ENCODE data around the gene RXRA.

RXRA gene

DNA sequence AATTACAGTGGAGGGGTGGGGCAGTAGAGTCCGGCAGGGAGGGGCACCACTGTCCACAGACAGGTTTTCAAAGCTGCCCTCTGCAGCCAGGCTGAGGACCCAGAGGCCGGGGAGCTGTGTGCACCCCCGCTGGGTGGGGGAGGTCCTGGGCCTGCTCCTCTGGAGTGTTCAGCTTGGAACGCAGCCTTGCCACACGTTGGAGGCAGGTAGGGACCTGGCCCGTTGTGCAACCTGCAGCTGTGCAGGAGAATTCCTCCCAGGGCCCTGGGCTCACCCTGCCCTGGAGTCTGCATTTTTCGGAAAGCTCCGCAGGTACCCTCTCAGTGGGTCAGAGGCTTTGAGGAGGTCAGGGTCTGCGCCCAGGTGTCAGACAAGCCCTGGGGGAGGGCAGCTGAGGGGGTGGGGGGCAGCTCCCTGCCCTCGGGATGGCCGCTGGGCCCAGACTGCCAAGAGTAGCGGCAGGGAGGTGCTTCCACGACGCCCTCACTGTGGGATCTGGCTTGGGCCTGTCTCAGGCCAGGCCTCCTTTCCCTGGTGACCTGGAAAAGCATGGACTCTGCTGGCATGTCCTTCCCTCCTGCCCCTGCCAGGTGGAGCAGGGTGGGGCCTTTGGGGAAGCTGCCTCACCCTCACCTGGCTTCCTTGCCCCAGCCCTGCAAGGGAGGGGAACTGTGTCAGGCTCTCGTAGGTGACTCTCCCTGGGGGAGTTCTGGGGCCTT lies 29.5 kb downstream of the RXRA start:
- no peak for ATAC-seq
- DNase-seq: no peak

DNA sequence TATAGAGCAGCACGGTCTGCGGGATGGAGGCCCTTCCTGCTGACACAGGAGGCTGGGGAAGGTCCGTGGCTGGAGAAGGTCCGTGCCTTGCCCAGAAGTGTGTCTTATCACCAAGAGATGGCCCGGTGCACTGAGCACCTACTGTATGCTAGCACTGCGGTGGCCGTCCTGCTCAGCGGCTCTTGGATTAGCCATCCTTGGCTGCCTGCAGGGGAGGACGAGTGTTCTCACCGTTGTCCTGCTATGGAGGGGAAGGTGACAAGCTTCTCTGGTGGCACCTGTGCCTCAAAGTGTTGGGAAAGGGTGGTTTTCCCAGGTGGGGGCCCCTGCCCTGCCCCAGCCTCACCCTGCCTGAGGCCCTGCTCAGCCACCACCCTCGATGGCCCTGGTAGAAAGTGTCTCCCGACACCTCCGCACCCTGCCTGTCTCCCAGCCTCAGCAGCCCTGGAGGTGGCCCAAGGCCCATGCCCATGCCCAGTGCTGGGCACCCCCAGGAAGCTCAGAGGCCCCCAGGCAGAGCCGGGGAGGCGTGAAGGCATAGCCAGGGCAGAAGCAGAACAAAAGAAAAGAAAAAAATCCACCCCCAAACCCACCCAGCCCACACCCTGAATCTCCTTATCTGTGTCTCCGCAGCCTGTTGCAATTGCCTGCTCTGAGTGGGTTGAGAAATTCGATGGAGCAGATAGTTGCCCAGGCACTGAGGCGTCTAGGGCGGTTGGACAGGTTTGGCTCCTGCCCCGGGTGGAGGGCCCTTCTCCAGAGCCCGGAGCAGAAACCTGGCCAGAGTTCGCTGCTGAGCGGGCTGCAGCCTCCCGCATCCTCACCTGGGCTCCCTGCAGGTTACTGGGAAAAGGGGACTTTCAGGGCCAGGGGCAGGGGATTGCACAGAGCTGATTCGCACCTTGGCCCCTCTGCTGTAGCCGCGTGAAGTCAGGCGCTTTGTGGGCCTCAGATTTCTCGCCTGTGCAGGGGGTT lies 30.5 kb downstream of the RXRA start:
- no peak for DNase-seq

GRCh38 chr9:134357631-134358025 lies 31.4 kb downstream of the RXRA start:
- DNase-seq: no peak
- no peak for ATAC-seq

More for the DNA sequence above, 30.5 kb downstream of the RXRA start:
- ATAC-seq: no peak

DNA sequence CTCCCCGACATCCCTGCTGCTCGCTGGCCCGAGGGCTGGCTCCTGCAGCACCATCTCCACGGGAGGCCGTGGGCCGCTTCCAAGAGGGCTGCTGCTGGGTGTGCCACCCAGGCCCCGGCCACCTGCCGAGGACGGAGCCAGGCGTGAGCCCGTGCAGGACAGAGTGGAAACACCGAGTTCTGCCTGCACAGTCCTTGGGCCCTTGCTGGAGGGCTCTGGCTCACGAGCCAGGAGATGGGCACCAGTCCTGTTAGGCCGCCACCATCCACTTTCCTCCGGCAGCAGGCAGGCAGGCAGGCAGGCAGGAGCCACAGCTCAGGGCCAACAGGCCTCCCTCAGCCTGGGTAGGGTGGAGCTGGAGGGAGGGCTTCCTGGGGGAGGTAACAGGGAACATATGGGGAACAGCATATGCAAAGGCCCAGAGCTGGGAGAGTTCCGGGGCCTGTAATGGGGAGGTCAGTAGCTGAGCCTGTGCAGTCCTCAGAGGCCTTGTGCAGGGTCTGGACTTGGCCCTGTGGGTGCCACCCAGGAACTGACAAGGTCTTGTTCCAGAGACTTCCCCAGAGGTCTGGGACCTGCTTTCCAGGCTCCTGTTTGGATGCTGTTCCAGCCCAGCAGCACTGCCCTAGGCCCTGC lies 31.9 kb downstream of the RXRA start:
- no peak for DNase-seq
- no peak for ATAC-seq

DNA sequence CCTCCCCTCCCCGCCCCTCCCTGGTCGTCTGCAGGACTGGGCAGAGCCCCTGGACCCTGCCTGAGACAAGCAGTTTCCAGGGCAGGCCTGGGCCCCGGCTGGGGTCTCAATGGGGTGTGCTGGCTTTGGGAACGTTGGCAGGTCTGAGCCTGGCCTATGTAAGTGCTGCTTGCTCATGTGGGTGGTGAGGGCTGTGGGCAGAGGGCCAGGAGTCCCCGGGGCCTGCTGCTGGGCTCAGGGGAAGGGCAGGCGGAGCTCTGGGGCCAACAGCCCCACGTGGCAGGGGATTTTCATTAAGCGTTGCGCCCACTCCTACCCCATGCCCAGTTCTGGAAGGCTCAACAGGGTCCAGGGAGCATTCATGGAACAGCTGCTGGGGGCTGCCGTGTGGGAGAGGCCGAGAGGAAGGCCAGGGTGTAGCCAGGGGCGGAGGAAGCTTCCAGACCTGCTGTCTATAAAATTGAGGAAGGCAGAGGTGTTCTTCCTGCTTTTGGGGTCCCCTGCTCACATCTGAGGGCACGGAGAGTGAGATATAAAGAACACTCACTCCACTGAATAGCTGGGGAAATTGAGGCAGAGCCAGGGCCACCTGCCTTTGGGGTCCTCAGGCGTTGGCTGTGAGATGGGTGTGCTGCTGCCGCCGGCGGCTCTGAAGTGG lies 32.5 kb downstream of the RXRA start:
- DNase-seq: no peak

DNA sequence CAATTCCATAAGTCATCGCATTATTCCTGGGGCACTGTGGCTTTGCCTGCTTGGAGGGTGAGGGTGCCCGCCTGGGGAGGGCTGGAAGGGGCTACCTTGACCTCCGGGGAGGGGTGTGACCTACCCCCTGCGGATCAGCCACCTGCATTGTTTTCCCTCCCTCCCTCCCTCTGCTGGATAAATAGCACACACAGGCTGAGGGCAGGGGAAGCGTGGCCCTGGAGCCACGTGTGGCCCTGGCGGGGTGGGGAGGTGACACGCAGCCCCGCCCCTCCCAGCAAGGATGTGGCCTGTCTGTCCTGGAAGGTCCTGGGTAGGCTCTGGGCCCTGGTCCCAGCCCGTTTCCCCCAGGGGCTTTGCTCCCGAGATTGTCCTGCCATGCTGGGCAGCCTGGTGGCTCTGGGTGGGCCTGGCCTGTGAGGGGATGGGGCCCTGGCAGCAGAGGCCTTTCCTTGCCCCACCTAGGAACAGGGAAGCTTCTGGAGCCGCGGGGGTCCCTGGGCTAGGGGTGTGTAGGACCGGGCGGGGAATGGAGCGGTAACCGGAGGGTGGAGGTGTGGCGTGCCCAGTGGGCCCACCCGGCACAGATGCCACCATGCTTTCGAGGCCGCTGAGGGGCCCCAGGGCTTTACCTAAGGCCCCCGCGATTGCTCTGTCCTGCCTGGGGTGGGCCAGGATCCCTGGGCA lies 33.4 kb downstream of the RXRA start:
- ATAC-seq (no peak), DNase-seq (no peak)

More for the DNA sequence above, 32.5 kb downstream of the RXRA start:
- ATAC-seq: no peak

DNA sequence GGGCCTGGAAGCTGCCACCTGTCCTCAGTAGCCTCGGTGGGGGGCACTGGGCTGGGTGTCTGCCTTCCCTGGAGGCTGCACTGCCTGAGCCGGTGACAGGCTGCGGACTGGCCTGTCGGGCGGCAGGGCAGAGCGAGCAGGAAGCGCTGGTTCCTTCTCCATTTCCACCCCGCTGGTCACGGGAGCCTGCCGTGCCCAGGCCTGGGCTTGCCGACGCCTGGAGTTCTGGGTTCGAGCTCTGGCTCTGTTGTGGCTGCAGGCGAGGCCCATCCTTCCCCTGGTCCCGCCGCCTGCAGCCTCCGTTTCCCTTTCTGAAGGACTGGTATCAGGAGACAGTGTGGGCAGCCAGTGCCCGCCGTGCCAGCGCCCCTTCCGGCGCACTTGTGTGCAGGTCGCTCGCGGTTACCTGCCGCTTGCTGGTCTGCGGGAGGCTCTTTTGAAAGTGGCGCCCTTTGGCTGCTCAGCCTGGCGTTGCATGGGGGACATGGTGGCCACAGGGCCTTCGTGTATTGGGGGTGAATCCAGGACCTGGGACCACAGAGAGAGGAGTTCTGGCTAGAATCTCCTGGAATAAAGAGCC lies 34.0 kb downstream of the RXRA start:
- DNase-seq: no peak
- ATAC-seq: no peak

DNA sequence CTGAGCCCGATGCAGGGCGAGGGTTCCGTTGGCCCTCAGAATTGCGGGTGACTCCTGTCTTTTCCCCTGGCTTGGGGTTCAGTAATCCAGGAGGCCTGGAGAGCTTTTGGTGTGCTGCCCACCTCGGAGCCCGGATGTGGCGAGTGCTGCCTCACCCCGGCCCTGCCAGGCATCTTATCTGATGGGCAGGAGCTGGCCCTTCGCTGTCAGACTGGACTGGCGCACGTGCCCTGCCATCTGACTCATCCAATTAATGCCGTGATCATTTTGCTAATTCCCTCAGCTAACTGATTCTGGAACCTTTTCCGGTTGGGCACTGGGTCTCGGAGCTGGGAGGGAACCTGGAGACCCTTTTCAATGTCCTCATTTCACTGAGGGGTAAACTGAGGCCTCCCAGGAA lies 34.6 kb downstream of the RXRA start:
- ATAC-seq: no peak

DNA sequence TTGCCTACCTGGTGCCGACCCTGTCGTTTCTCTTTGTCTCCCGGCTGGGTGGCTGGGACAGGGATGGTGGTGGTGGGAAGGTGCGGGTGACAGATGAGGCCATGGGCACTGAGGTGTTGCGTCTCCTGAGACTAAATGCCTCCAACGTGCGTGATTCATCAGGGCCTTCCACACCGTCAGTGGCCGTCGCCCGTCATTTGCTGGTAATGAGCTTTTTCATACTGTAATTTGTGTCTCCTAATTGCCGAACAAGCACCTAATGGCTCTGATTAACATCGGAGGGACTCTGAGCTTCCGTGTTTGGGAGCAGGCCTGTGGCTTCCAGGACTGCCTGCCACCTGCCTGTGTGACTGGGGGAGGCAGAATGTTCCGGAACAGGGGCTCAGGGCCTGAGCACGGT lies 35.2 kb downstream of the RXRA start:
- DNase-seq: no peak
- ATAC-seq: no peak

More for the DNA sequence above, 34.6 kb downstream of the RXRA start:
- DNase-seq: no peak

GRCh38 chr9:134361843-134362414 lies 35.7 kb downstream of the RXRA start:
- ATAC-seq (no peak), DNase-seq (no peak)

DNA sequence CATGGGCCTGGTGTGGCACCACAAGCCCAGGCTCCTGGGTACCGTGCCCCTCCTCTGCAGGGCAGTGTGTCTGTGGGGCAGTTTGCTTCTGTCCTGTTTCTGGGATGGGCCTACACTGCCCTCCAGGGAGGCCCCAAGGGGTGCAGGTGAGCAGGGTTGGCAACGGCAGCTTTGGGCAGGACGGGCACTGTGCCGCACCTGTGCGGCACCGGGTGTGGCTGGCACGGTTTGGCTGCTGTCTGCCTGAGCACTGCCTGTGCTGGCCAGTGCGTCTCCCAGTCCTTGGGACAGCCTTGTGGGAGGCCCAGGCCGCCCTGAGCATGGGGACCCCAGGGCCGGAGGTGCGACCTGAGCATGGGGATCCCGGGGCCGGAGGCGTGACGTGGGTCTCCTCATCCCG lies 37.2 kb downstream of the RXRA start:
- DNase-seq: no peak

DNA sequence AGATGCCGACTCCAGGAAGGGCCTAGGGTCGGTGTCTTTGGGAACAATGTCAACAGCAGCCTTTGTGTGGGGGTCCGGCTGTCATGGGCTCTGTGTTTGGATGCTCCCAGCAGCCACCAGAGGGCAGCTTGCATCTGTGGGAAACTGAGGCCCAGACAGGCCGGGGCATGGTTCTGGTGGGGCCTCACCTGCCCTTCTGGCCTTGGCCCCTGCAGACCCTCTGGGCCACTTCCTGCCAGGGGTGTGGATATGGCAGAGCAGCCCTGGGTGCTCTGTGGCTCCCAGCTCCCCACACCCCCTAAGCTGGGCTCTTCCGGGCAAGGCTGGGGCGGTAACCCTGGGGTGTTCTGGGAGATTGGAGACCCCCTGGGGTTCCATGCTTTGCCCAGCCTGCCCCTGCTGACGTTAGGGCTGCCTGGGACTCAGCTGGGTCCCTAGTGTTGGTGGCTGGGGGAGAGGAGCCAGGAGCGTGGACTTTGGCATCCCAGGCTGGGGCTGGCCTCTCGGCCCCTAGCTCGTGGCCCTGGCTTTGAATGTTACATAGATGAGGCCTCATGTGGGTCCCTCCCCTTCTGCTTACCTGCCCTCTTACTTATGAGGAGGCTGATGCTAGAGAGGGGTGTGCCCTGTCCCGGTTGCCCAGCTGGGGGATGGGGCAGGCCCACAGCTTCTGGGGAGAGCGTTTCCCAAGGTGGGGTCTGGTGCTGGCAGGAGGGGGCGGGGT lies 38.3 kb downstream of the RXRA start:
- DNase-seq (peak; percentile 45), ATAC-seq (no peak)

More for the DNA sequence above, 37.2 kb downstream of the RXRA start:
- no peak for ATAC-seq

DNA sequence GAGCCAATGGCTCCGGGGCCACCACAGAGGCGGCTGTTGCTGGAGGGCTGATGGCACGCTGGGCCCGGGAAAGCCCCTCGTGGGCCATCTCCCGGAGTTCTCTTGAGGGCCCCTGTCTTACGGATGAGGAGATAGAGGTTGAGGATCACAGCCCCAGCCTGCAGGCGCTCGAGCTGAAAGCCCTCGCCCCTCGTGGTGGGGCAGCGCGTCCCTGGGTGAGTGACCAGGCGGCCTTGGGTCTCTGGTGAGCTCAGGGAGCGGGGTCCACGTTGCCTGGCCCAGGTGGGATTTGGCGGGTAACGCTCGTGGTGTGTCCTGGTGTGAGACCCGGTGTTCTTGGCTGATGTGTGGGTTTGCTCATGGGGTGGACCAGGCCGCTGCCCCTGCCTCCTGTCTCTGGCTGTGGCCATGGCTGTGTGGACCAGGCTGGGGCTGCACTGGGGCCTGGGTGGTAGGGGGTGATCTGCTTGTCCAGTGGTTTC lies 38.9 kb downstream of the RXRA start:
- ATAC-seq (no peak), DNase-seq (no peak)

DNA sequence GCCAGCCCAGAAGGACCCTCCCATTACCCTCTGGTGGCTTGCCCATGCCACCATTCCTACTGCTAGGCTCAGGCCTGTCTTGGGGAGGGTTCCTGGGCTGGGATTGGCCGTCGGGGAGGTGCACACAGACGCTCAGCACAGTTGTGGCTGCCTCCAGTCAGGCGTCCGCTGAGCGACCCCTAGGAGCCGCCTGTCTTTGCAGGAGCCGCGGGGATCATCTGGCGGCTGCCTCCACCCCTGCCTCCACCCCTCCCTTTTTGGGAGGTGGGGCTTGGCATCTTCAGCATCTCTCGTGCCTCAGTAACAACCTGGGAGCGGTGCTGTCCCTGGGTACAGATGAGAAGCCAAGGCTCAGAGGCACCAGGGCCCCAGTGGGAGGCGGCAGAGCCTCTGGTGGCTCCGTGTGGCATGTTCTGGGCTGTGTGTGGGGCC lies 39.6 kb downstream of the RXRA start:
- no peak for ATAC-seq
- DNase-seq: no peak

- ATAC-seq: no peak
Observed at GRCh38 chr9:134366223-134367031, 40.2 kb downstream of the RXRA start.

DNA sequence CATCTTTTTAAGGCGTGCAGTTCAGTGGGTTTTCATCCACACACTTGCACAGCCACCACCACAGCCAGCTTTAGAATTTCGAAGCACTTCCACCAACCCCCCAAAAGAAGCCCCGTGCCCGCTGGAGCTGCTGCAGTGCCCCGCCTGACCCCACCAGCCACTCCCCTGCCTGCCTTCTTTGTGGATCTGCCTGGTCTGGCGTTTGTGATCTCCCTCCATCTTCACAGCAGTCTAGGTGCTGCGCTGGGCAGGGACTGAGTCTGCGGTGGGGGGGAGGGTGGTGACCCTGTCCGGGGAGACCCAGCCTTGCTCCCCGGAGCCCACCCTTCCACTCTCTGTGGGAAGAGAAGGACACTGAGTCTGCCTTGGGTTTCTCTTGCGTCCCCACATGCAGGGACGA lies 40.8 kb downstream of the RXRA start:
- DNase-seq (no peak), ATAC-seq (no peak)

More at GRCh38 chr9:134366223-134367031, 40.2 kb downstream of the RXRA start:
- DNase-seq: no peak

DNA sequence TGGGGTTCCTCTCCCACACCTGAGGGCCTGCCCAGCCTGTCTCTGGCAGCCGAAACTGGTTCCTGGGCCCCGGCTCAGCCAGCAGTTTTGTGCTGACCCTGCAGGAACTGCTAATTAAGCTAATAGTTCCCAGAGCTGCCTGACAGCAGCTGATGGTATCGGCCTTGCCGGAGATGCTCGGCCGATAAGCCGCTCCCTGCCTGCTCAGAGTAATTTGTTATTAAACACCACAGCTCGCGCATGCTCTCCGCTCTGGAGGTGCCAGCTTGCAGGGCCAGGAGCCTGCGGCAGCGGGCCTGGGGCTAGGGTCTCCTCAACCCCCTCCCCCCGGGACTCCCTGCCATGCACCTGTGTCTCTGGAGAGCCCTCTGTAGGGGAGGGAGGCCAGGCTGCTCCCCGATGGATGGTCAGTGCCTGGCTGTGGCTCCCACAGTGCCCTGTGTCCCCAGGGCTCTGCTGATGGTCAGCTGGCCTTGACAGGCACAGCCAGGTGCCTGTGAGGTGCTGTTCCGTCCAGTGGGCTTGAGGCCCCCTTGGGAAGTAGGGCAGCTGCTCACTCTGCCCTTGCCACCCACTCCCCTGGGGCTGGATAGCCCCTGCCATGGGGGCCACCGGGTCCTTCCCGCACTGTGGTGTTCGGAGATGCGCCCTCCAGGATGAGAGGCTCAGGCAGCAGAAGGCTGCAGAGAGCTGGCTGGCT lies 41.7 kb downstream of the RXRA start:
- ATAC-seq: no peak

DNA sequence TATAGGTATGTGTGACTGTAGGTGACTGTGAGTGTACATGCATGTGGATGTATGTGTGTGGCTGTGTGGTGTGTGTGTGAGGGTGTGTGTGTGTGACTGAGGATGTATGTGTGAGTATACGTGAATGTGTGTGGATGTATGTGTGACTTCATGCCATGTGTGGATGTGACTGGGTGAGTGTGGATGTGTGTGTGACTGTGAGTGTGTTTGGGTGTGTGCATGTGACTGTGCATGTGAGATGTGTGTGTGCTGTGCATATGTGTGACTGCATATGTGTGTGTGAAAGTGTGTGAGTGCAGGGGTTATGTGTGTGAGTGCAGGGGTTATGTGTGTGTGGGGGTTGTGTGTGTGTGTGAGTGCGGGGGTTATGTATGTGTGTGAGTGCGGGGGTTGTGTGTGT lies 42.3 kb downstream of the RXRA start:
- DNase-seq (no peak), ATAC-seq (no peak)

More for the DNA sequence above, 41.7 kb downstream of the RXRA start:
- DNase-seq: no peak

Data from stimulated activated naive CD8-positive, alpha-beta T cell treated with anti-CD3 and anti-CD28 coated beads, Interleukin-15, Interleukin-2, amounts not matched to agents 100 U/mL and 50 U/mL, for 24 hours (primary cell).